Subcutaneous abdominal adipose tissue (tissue), 5 donors: Measurements from ENCODE around the gene INHBE.
"Not testable (repeated sequence)": the region's sequence is repeated elsewhere in the genome, so short reads cannot be mapped to it uniquely, and the experiment has no call there.

Source experiments
- H3K27ac ChIP-seq: one replicate; pipeline ENCODE4 v1.7.0; 2013; ENCODE audit warnings: low read depth, mild to moderate bottlenecking, inconsistent platforms, low read length, moderate library complexity
- H3K27me3 ChIP-seq, 5 donors: one replicate each; pipeline ENCODE4 v1.7.0; 2013; ENCODE audit warnings: low read length in 5 of 5, inconsistent platforms in 1 of 5; ENCODE audit not compliant: control insufficient read depth in 5 of 5, insufficient read depth in 4 of 5
- H3K36me3 ChIP-seq, 5 donors: one replicate each; pipeline ENCODE4 v1.7.0; 2013; ENCODE audit warnings: low read length in 5 of 5; ENCODE audit not compliant: control insufficient read depth in 5 of 5, insufficient read depth in 5 of 5
- H3K4me1 ChIP-seq, 5 donors: one replicate each; pipeline ENCODE4 v1.7.0; 2013; ENCODE audit warnings: low read length in 5 of 5, mild to moderate bottlenecking in 3 of 5, moderate library complexity in 1 of 5; ENCODE audit not compliant: control insufficient read depth in 5 of 5, insufficient read depth in 5 of 5
- H3K4me3 ChIP-seq, 5 donors: one replicate each; pipeline ENCODE4 v1.7.0; 2013; ENCODE audit warnings: low read length in 5 of 5, low read depth in 1 of 5
- H3K9ac ChIP-seq, 5 donors: one replicate each; pipeline ENCODE4 v1.7.0; 2013; ENCODE audit warnings: low read length in 5 of 5, mild to moderate bottlenecking in 4 of 5, moderate library complexity in 3 of 5
- H3K9me3 ChIP-seq, 5 donors: one replicate each; pipeline ENCODE4 v1.7.0; 2013; ENCODE audit warnings: low read length in 5 of 5; ENCODE audit not compliant: control insufficient read depth in 5 of 5
- donor health status: healthy.
- donor health status: healthy.
- donor health status: healthy.
- donor health status: healthy.
- donor health status: healthy.

INHBE gene

DNA sequence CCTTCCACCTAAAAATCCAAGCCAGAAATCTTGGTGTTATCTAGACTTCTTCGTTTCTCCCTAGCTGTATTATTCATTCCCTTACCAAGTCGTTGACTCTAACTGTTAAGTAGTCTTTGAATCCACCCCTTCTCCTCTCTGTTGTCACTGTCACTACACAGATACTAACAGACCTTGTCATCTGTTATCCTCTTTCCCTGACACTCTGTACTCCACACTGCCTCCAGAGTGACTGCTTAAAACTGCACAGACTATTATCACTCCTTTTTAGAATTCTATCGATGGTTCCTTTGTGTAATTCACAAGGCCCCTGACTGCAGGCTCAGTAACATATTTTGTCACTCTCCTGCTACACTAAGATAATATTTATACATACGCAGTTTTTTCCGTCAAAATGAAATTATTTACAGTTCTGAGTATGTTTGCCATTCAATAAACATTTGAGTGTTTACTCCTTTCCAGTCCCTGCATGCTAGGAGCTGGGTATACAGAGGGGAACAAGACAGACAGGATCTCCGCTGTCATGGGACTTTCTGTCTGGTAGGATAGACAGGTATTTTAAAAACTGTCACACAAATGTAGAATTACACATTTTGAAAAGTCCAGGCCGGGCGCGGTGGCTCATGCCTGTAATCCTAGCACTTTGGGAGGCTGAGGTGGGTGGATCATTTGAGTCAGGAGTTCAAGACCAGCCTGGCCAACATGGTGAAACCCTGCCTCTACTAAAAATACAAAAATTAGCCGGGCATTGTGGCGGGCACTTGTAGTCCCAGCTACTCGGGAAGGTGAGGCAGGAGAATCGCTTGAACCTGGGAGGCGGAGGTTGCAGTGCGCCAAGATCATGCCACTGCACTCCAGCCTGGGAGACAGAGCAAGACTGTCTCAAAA, 36.5 kb downstream of the INHBE start:
- Histone ChIP-seq H3K27me3 (no peaks in the 10 kb centered on the region), H3K9me3 (no peaks in the 10 kb centered on the region), H3K36me3 (peaks cover 8 to 46% (median 38%) of the 10 kb centered on the region in 5 donors), H3K4me3 (no peak overlapping the region), H3K27ac (no peak overlapping the region), H3K9ac (no peak overlapping the region), H3K4me1 (peaks cover 0 to 20% (median 16%) of the 10 kb centered on the region in 5 donors)

DNA sequence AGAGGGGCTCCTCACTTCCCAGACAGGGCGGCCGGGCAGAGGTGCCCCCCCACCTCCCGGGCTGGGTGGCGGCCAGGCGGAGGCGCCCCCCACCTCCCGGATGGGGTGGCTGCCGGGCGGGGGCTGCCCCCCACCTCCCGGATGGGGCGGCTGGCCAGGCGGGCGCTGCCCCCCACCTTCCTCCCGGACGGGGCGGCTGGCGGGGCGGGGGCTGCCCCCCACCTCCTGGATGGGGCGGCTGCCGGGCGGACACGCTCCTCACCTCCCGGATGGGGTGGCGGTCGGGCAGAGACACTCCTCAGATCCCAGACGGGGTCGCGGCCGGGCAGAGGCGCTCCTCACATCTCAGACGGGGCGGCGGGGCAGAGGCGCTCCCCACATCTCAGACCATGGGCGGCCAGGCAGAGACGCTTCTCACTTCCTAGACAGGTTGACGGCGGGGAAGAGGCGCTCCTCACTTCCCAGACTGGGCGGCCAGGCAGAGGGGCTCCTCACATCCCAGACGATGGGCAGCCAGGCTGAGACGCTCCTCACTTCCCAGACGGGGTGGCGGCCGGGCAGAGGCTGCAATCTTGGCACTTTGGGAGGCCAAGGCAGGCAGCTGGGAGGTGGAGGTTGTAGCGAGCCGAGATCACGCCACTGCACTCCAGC, 40.1 kb downstream of the INHBE start:
- peaks cover 15 to 60% (median 48%) of the 10 kb centered on the region in 5 donors for H3K36me3 ChIP-seq
- not testable (repeated sequence) for H3K9me3 ChIP-seq, H3K27me3 ChIP-seq, H3K4me1 ChIP-seq, H3K27ac ChIP-seq, H3K9ac ChIP-seq, H3K4me3 ChIP-seq

DNA sequence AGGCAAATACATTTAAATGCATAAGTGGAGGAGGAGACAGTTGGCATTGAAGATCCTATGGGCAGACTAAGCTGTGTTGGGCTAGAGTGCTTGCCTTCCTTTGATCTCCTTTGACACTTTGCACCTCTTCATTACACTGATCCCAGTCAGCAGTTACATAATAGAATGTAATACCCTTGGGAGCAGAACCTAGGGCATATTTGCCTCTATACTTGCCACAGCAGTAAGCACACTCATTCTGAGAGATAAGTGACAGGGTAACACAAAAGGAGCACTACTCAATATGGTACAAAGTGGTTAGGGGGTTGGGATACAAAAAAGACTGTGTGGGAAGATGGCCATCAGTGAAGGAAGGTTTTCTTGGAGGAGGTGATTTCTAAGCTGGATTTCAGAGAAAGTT, 41.7 kb downstream of the INHBE start:
- no peaks in the 10 kb centered on the region for H3K27me3 ChIP-seq
- no peak overlapping the region for H3K4me3 ChIP-seq
- H3K4me1 ChIP-seq: no peaks in the 10 kb centered on the region
- no peak overlapping the region for H3K27ac ChIP-seq
- H3K9ac ChIP-seq: peak overlapping the region in 1 of 5 donors; percentile 32
- H3K9me3 ChIP-seq: no peaks in the 10 kb centered on the region
- H3K36me3 ChIP-seq: peaks cover 14 to 60% (median 49%) of the 10 kb centered on the region in 5 donors

DNA sequence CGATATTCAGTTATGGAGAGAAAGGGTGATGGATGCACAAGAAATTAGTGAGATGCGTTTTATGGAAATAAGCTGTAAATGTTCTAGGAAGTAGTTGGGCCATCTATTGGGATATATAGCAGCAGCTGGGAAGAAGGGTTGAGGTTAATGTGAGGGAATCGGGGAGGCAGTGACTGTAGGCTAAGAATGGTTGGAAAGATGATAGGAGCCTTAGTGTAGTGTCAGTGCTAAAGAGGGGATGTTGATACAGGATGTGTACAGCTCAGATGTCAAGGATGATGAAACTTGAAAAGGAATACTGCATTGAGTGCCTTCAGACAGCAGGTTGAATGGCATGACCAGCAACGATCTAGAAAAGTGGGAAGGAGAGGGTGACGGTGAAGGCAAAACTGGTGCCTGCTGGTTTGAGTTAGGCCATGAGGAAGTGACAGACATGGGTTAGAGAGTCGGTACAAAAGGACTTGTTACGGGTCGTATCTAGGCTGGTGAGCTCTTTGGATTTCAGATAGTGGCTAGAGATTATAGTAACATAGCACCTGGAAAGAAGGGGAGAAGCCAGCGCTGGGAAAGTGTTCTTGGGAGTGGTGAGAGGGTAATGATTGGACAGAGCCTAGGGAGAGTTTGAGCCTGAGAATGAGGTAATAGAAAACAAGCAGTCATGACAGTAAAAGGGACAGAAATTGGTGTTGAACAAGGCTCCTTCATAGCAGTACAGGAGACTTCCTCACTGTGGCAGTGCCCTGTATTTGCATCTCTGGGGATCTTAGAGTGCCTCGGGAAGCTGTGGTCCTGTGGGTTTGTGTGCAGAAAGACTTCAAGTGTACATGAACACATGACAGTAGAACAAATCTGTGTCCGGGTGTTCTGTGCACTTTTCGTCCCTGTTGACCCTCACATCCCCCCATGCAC, 42.4 kb downstream of the INHBE start:
- Histone ChIP-seq H3K4me3 (no peak overlapping the region), H3K27me3 (no peaks in the 10 kb centered on the region), H3K27ac (no peak overlapping the region), H3K36me3 (peaks cover 14 to 62% (median 51%) of the 10 kb centered on the region in 5 donors), H3K9me3 (no peaks in the 10 kb centered on the region), H3K9ac (no peak overlapping the region), H3K4me1 (no peaks in the 10 kb centered on the region)

DNA sequence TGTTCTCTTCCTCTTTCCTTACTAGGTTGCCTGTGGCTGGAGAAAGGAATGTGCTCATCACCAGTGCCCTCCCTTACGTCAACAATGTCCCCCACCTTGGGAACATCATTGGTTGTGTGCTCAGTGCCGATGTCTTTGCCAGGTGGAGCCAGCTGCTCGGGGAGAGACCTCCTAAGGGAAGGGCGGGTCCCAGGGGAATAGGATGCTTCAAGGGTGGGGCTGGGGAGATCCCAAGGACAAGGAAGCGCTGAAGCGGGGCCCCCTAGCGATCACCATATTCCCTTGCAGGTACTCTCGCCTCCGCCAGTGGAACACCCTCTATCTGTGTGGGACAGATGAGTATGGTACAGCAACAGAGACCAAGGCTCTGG, 43.0 kb downstream of the INHBE start:
- H3K9ac ChIP-seq: no peak overlapping the region
- H3K27me3 ChIP-seq: no peaks in the 10 kb centered on the region
- no peaks in the 10 kb centered on the region for H3K9me3 ChIP-seq
- H3K36me3 ChIP-seq: peaks cover 14 to 61% (median 48%) of the 10 kb centered on the region in 5 donors
- no peak overlapping the region for H3K27ac ChIP-seq
- H3K4me1 ChIP-seq: no peaks in the 10 kb centered on the region
- no peak overlapping the region for H3K4me3 ChIP-seq

DNA sequence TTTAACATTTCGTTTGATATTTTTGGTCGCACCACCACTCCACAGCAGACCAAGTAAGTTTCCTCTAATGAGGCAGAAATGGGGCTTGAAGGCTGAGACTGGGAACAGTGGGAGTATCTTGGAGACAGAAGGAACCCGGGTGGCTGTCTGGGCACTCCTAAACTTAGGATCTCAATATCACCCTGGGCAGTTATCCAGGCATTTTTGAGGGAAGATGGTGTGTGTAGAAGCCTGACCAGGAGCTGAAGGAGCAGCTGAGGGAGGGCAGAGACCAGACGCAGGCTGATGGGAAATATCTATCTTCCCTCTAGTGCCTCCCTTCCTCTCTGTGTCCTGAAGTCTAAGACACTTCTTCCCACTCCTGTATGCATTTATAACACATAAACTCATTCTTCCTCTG, 43.5 kb downstream of the INHBE start:
- Histone ChIP-seq H3K4me3 (no peak overlapping the region), H3K36me3 (peaks cover 14 to 66% (median 49%) of the 10 kb centered on the region in 5 donors), H3K4me1 (no peaks in the 10 kb centered on the region), H3K9ac (no peak overlapping the region), H3K27me3 (no peaks in the 10 kb centered on the region), H3K27ac (no peak overlapping the region), H3K9me3 (no peaks in the 10 kb centered on the region)

DNA sequence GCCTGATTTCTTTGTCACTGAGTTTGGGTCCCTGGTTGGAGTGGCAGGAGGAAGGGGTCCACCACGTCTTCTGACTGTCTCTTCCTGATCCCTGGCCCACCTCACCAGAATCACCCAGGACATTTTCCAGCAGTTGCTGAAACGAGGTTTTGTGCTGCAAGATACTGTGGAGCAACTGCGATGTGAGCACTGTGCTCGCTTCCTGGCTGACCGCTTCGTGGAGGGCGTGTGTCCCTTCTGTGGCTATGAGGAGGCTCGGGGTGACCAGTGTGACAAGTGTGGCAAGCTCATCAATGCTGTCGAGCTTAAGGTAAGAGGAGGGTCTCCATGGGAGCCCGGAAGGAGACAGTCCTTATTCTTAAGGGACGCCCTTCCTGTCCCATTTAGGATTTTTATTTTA, 45.1 kb downstream of the INHBE start:
- Histone ChIP-seq H3K4me3 (no peak overlapping the region), H3K27ac (no peak overlapping the region), H3K9me3 (no peaks in the 10 kb centered on the region), H3K9ac (no peak overlapping the region), H3K36me3 (peaks cover 16 to 81% (median 63%) of the 10 kb centered on the region in 5 donors), H3K27me3 (no peaks in the 10 kb centered on the region), H3K4me1 (no peaks in the 10 kb centered on the region)

DNA sequence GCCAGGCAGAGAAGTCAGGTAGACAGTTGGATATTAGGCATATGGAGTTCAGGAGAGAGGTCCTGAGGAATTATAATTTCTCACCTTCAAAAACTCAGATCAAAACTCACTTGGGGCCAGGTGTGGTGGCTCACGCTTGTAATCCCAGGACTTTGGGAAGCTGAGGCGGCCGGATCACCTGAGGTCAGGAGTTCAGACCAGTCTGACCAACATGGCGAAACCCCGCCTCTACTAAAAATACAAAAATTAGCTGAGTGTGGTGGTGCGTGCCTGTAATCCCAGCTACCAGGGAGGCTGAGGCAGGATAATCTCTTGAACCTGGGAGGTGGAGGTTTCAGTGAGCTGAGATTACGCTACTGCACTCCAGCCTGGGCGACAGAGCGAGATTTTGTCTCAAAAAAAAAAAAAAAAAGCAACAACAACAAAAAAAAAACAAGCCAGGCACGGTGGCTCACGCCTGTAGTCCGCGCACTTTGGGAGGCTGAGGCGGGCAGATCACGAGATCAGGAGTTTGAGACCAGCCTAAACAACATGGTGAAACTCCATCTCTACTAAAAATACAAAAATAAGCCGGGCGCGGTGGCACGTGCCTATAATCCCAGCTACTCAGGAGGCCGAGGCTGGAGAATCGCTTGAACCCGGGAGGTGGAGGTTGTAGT, 47.3 kb downstream of the INHBE start:
- not testable (repeated sequence) for H3K4me3 ChIP-seq, H3K27me3 ChIP-seq, H3K4me1 ChIP-seq, H3K9me3 ChIP-seq, H3K27ac ChIP-seq, H3K9ac ChIP-seq
- peaks cover 9 to 81% (median 65%) of the 10 kb centered on the region in 5 donors for H3K36me3 ChIP-seq

DNA sequence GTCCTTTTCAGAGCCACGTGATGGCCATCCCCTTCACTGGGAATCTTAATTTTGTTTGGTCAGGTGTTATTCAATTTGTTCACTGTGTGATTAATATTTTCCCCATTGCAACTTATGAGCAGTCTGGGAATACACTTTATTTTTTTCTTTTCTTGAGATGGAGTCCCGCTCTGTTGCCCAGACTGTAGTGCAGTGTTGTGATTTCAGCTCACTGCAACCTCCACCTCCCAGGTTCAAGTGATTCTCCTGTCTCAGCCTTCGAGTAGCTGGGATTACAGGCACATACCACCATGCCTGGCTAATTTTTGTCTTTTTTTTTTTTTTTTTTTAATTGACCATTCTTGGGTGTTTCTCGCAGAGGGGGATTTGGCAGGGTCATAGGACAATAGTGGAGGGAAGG, 51.4 kb downstream of the INHBE start:
- H3K9me3 ChIP-seq, H3K27me3 ChIP-seq, H3K4me3 ChIP-seq, H3K27ac ChIP-seq, H3K9ac ChIP-seq, H3K4me1 ChIP-seq: not testable (repeated sequence)
- H3K36me3 ChIP-seq: peaks cover 5 to 73% (median 49%) of the 10 kb centered on the region in 5 donors
